AG08395 (cell line): ENCODE measurements around the gene CDHR5.

Source experiments
- DNase-seq: peaks from one replicate; pipeline ENCODE4 v3.0.0; 2012; ENCODE audit warnings: mixed read lengths, low spot score

CDHR5 gene

GRCh38 chr11:623349-623869, 1.3 kb downstream of the CDHR5 start:
- no peak for DNase-seq

GRCh38 chr11:621838-622237, 2.9 kb downstream of the CDHR5 start:
- DNase-seq, result no peak

- DNase-seq, result no peak
Measured at GRCh38 chr11:620935-621814, 3.6 kb downstream of the CDHR5 start.

- DNase-seq, result no peak
Measured at GRCh38 chr11:620201-620600, 4.6 kb downstream of the CDHR5 start.

GRCh38 chr11:619628-620050, 5.1 kb downstream of the CDHR5 start:
- no peak for DNase-seq

GRCh38 chr11:618856-619627, 5.7 kb downstream of the CDHR5 start:
- no peak for DNase-seq

GRCh38 chr11:617912-618682, 6.7 kb downstream of the CDHR5 start:
- no peak for DNase-seq

- no peak for DNase-seq
Measured at GRCh38 chr11:617199-617911, 7.4 kb downstream of the CDHR5 start.

GRCh38 chr11:616320-617198, 8.2 kb downstream of the CDHR5 start:
- DNase-seq, result no peak

GRCh38 chr11:615504-616319, 9.0 kb downstream of the CDHR5 start, which contains the start of gene IRF7:
Gene IRF7, minus strand, starts transcription at chr11:615950. Its CDS starts 586 bp downstream, at chr11:615364.
- DNase-seq, result peak; percentile 95

- no peak for DNase-seq
Measured at GRCh38 chr11:614623-615503, 9.9 kb downstream of the CDHR5 start.

GRCh38 chr11:614021-614622, 10.6 kb downstream of the CDHR5 start:
- no peak for DNase-seq

- no peak for DNase-seq
Measured at GRCh38 chr11:613369-613968, 11.3 kb downstream of the CDHR5 start.

- no peak for DNase-seq
Measured at GRCh38 chr11:612961-613300, 11.8 kb downstream of the CDHR5 start.

- no peak for DNase-seq
Measured at GRCh38 chr11:612201-612960, 12.4 kb downstream of the CDHR5 start.

GRCh38 chr11:611001-611996, 13.5 kb downstream of the CDHR5 start:
- no peak for DNase-seq
